GM12865 (cell line): ENCODE data around the gene TCF7L1.

Experiments used
- DNase-seq: peaks from one replicate; pipeline ENCODE4 v3.0.0; 2010; ENCODE audit warnings: low read depth
- H3K4me3 ChIP-seq: 2 replicates; pipeline ENCODE4 v1.5.1; 2011; ENCODE audit warnings: mild to moderate bottlenecking, low read depth, low read length, control low read depth
- CTCF ChIP-seq: IDR thresholded peaks from 2 replicates; pipeline ENCODE4 v1.5.1; 2011; ENCODE audit warnings: low read length, control low read depth, low read depth, inconsistent platforms; ENCODE audit not compliant: insufficient read depth; ENCODE audit errors: missing control alignments

TCF7L1 gene

GRCh38 chr2:85130407-85130806, 2.8 kb upstream of the TCF7L1 start:
- TF ChIP-seq CTCF = no peak
- DNase-seq = no peak

GRCh38 chr2:85131116-85131515, 2.1 kb upstream of the TCF7L1 start:
- H3K4me3 ChIP-seq = no peak overlapping the region
- peak; percentile 17 for DNase-seq
- no peak for TF ChIP-seq CTCF

More at GRCh38 chr2:85130407-85130806, 2.8 kb upstream of the TCF7L1 start:
- no peak overlapping the region for H3K4me3 ChIP-seq

- TF ChIP-seq CTCF = no peak
- no peak overlapping the region for H3K4me3 ChIP-seq
- no peak for DNase-seq
Measured at GRCh38 chr2:85132397-85132796, 795 bp upstream of the TCF7L1 start.

DNA sequence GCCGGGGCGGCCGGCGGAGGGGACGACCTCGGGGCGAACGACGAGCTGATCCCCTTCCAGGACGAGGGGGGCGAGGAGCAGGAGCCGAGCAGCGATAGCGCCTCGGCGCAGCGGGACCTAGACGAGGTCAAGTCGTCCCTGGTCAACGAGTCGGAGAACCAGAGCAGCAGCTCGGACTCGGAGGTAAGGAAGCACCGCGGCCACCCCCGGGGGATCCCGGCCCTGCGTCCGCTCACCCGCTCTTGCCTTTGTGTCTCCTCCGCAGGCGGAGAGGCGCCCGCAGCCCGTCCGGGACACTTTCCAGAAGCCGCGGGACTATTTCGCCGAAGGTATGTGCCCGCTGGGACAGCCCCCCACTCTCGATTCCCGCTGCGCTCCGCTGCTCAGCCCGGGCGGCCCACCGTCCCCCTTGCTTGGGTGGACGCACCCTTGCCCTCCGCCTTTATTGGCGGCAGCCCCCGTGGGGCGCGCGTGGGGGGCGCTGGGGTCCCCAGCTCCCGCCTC, 611 bp downstream of the TCF7L1 start:
- peak; percentile 18 for DNase-seq
- H3K4me3 ChIP-seq = no peak overlapping the region
- TF ChIP-seq CTCF = no peak

- TF ChIP-seq CTCF = no peak
- no peak overlapping the region for H3K4me3 ChIP-seq
- no peak for DNase-seq
Measured at GRCh38 chr2:85134255-85134895, 1.2 kb downstream of the TCF7L1 start.

GRCh38 chr2:85134896-85135659, 1.9 kb downstream of the TCF7L1 start:
- no peak for DNase-seq
- no peak overlapping the region for H3K4me3 ChIP-seq
- TF ChIP-seq CTCF = no peak
